ENCODE measurements around the gene SGPL1.
"Not testable (repeated sequence)": the region's sequence is repeated elsewhere in the genome, so short reads cannot be mapped to it uniquely, and the experiment has no call there.

- TF ChIP-seq, protein P1, sequence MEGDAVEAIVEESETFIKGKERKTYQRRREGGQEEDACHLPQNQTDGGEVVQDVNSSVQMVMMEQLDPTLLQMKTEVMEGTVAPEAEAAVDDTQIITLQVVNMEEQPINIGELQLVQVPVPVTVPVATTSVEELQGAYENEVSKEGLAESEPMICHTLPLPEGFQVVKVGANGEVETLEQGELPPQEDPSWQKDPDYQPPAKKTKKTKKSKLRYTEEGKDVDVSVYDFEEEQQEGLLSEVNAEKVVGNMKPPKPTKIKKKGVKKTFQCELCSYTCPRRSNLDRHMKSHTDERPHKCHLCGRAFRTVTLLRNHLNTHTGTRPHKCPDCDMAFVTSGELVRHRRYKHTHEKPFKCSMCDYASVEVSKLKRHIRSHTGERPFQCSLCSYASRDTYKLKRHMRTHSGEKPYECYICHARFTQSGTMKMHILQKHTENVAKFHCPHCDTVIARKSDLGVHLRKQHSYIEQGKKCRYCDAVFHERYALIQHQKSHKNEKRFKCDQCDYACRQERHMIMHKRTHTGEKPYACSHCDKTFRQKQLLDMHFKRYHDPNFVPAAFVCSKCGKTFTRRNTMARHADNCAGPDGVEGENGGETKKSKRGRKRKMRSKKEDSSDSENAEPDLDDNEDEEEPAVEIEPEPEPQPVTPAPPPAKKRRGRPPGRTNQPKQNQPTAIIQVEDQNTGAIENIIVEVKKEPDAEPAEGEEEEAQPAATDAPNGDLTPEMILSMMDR (IDR thresholded peaks at IDR 0.05) = not testable (repeated sequence)
- not testable (repeated sequence) for TF ChIP-seq EZH2 (IDR thresholded peaks at IDR 0.05)
Measured at GRCh38 chr10:70770516-70770915, 45.2 kb upstream of the SGPL1 start.

All from neural progenitor cell (in vitro differentiated cells).